Loucy (cell line): ENCODE results near the gene MYL12B.

Experiments
- EZH2phosphoT487 ChIP-seq: fragments of 200-600 bp; IDR thresholded peaks from 2 replicates; pipeline ENCODE4 v1.6.1; 2018; ENCODE audit warnings: antibody characterized with exemption, mild to moderate bottlenecking, moderate library complexity, borderline replicate concordance
- TF ChIP-seq, protein P1 (sequence below): fragments of 200-600 bp; sonication (generic); conservative IDR thresholded peaks from 2 replicates; pipeline ENCODE4 v1.5.1; 2014; ENCODE audit warnings: mild to moderate bottlenecking, antibody characterized with exemption, low read length

DNA sequence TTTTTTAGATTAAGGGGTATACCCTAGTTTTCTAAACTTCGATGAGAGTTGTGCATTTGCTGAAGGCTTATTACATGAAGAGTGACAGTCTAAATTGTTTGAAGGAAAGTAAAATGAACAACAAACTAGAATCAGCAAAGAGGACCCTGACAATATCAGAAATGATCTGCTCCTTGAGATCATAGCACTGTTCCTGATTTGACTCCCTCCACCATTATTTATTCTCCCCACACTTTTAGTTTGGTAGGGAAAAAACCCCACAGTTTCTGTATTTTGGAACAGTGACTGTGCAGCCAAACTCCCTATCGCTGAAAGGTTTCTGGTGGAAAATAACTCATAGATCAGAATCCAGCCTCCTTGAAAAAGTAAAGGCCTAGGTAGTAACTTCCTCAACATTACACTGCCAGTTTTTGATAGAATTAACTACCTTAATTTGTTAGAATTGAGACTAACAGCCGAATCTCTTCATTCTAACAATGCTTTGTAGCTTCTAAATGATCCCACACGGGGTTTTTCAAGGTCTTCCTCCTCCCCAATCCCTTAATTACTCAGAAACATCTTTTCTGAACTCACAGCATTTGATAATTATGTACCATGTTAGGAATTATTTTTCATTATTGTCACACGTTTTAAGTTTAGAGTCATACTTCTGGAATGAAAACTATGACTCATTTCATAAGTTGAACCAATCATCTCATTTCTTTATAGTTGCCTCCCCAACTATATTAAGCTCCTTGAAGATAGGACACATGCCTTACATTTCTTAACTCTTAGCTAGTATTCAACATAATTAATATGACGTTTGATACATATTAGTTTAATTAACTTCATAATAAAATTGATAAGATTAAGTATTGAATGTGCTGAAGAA, 11.5 kb upstream of the MYL12B start:
- TF ChIP-seq, protein P1, sequence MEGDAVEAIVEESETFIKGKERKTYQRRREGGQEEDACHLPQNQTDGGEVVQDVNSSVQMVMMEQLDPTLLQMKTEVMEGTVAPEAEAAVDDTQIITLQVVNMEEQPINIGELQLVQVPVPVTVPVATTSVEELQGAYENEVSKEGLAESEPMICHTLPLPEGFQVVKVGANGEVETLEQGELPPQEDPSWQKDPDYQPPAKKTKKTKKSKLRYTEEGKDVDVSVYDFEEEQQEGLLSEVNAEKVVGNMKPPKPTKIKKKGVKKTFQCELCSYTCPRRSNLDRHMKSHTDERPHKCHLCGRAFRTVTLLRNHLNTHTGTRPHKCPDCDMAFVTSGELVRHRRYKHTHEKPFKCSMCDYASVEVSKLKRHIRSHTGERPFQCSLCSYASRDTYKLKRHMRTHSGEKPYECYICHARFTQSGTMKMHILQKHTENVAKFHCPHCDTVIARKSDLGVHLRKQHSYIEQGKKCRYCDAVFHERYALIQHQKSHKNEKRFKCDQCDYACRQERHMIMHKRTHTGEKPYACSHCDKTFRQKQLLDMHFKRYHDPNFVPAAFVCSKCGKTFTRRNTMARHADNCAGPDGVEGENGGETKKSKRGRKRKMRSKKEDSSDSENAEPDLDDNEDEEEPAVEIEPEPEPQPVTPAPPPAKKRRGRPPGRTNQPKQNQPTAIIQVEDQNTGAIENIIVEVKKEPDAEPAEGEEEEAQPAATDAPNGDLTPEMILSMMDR: no peak
- no peak for TF ChIP-seq EZH2phosphoT487
